Measurements from ENCODE around the gene LY9. TPM values are rescaled to one million over a fixed set of nuclear protein-coding genes. Genes with fewer than 3 reads are reported as not detected.

LY9 gene
- total RNA-seq, 2 donors from 2014 or later, result 0.41 to 0.71 TPM

GRCh38 chr1:160748878-160749269 is 47.1 kb upstream of the LY9 start:
- no peak for DNase-seq (ENCODE audit: low spot score)
- Histone ChIP-seq H3K27me3 (replicated peaks; ENCODE audit: insufficient read depth) (no peaks in the 10 kb centered on the region), H3K4me1 (ENCODE audit: control insufficient read depth in 1 of 2, low read depth in 2 of 2) (no peaks in the 10 kb centered on the region), H3K27ac (no peak overlapping the region), H3K9me3 (no peaks in the 10 kb centered on the region), H3K4me3 (no peak overlapping the region), H3K36me3 (no peaks in the 10 kb centered on the region)
- no peak for ATAC-seq (ENCODE audit: insufficient number of reproducible peaks, low FRiP score, low read depth)
- TF ChIP-seq, protein P1, sequence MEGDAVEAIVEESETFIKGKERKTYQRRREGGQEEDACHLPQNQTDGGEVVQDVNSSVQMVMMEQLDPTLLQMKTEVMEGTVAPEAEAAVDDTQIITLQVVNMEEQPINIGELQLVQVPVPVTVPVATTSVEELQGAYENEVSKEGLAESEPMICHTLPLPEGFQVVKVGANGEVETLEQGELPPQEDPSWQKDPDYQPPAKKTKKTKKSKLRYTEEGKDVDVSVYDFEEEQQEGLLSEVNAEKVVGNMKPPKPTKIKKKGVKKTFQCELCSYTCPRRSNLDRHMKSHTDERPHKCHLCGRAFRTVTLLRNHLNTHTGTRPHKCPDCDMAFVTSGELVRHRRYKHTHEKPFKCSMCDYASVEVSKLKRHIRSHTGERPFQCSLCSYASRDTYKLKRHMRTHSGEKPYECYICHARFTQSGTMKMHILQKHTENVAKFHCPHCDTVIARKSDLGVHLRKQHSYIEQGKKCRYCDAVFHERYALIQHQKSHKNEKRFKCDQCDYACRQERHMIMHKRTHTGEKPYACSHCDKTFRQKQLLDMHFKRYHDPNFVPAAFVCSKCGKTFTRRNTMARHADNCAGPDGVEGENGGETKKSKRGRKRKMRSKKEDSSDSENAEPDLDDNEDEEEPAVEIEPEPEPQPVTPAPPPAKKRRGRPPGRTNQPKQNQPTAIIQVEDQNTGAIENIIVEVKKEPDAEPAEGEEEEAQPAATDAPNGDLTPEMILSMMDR (IDR thresholded peaks at IDR 0.05), result no peak

- no peak for DNase-seq (ENCODE audit: low spot score)
- no peaks in the 10 kb centered on the region for H3K9me3 ChIP-seq
- no peak overlapping the region for H3K27ac ChIP-seq
- no peaks in the 10 kb centered on the region for H3K36me3 ChIP-seq
- H3K27me3 ChIP-seq (replicated peaks; ENCODE audit: insufficient read depth), result no peaks in the 10 kb centered on the region
- no peak overlapping the region for H3K4me3 ChIP-seq
- TF ChIP-seq, protein P1 (IDR thresholded peaks at IDR 0.05), result no peak
- ATAC-seq (ENCODE audit: insufficient number of reproducible peaks, low FRiP score, low read depth), result no peak
- H3K4me1 ChIP-seq (ENCODE audit: control insufficient read depth in 1 of 2, low read depth in 2 of 2), result no peaks in the 10 kb centered on the region
These were observed 45.4 kb upstream of the LY9 start for GRCh38 chr1:160750608-160751007.

GRCh38 chr1:160752406-160752805 is 43.6 kb upstream of the LY9 start:
- TF ChIP-seq, protein P1 (IDR thresholded peaks at IDR 0.05), result no peak
- Histone ChIP-seq H3K27ac (no peak overlapping the region), H3K9me3 (no peaks in the 10 kb centered on the region), H3K4me3 (no peak overlapping the region), H3K27me3 (replicated peaks; ENCODE audit: insufficient read depth) (no peaks in the 10 kb centered on the region), H3K36me3 (no peaks in the 10 kb centered on the region), H3K4me1 (ENCODE audit: control insufficient read depth in 1 of 2, low read depth in 2 of 2) (no peaks in the 10 kb centered on the region)
- DNase-seq (ENCODE audit: low spot score) (no peak), ATAC-seq (ENCODE audit: insufficient number of reproducible peaks, low FRiP score, low read depth) (no peak)

- TF ChIP-seq, protein P1 (IDR thresholded peaks at IDR 0.05), result no peak
- DNase-seq (ENCODE audit: low spot score), result no peak
- Histone ChIP-seq H3K4me1 (ENCODE audit: control insufficient read depth in 1 of 2, low read depth in 2 of 2) (no peaks in the 10 kb centered on the region), H3K9me3 (no peaks in the 10 kb centered on the region), H3K27me3 (replicated peaks; ENCODE audit: insufficient read depth) (no peaks in the 10 kb centered on the region), H3K36me3 (no peaks in the 10 kb centered on the region), H3K4me3 (no peak overlapping the region), H3K27ac (no peak overlapping the region)
- no peak for ATAC-seq (ENCODE audit: insufficient number of reproducible peaks, low FRiP score, low read depth)
These were observed 43.0 kb upstream of the LY9 start for GRCh38 chr1:160752924-160753323.

GRCh38 chr1:160753594-160753993 is 42.4 kb upstream of the LY9 start:
- DNase-seq (ENCODE audit: low spot score) (no peak), ATAC-seq (ENCODE audit: insufficient number of reproducible peaks, low FRiP score, low read depth) (no peak)
- Histone ChIP-seq H3K4me3 (no peak overlapping the region), H3K27ac (no peak overlapping the region), H3K27me3 (replicated peaks; ENCODE audit: insufficient read depth) (no peaks in the 10 kb centered on the region), H3K4me1 (ENCODE audit: control insufficient read depth in 1 of 2, low read depth in 2 of 2) (no peaks in the 10 kb centered on the region), H3K9me3 (no peaks in the 10 kb centered on the region), H3K36me3 (no peaks in the 10 kb centered on the region)
- TF ChIP-seq, protein P1 (IDR thresholded peaks at IDR 0.05), result no peak

Measured in thoracic aorta (tissue), 2 donors.